K562 (cell line): ENCODE results near the gene SH3BP5L. TPM values are rescaled to one million over a fixed set of nuclear protein-coding genes. Genes with fewer than 3 reads are reported as not detected.

Experiments
- E2F8 ChIP-seq: fragments of 450-650 bp; IDR thresholded peaks from 2 replicates; pipeline ENCODE4 v1.7.1; 2018; ENCODE audit warnings: mild to moderate bottlenecking, low read depth; ENCODE audit not compliant: partially characterized antibody
- FIP1L1 ChIP-seq: fragments of 200-400 bp; formaldehyde crosslinking; IDR thresholded peaks from 2 replicates; pipeline ENCODE4 v1.6.1; 2018; ENCODE audit warnings: mild to moderate bottlenecking, low read depth, low read length; ENCODE audit not compliant: poor library complexity, severe bottlenecking
- KAT7 ChIP-seq: sonication (generic); formaldehyde crosslinking; IDR thresholded peaks from 2 replicates; pipeline ENCODE4 v1.8.0; 2022; ENCODE audit warnings: missing genetic modification reagents, mild to moderate bottlenecking, borderline replicate concordance
- PATZ1 ChIP-seq: fragments of 250-450 bp; sonication (Bioruptor Pico); IDR thresholded peaks from 2 replicates; pipeline ENCODE4 v1.5.0; 2020; ENCODE audit warnings: mild to moderate bottlenecking, borderline replicate concordance
- POLR2G ChIP-seq: fragments of 200-400 bp; formaldehyde crosslinking; IDR thresholded peaks from 2 replicates; pipeline ENCODE4 v1.6.1; 2017; ENCODE audit warnings: low read depth, mild to moderate bottlenecking, antibody characterized with exemption, low read length, moderate library complexity
- polyA plus RNA-seq, 8 experiments: library from polyadenylated mRNA; depleted of rRNA in 4 of 8; stranded (reverse) in 5 of 8; unstranded in 3 of 8; fragments of >200 nt; fragmentation: Nextera tagmentation in 2 of 8; fragmentation: Illumina TruSeq in 1 of 8; extraction: Ambion mirVana in 2 of 8; extraction: Trizol in 1 of 8; gene quantifications; 2 replicates each; pipeline versions ENCODE4 v1.2.1 to v1.2.3, GENCODE V29; 2011 to 2014; ENCODE audit warnings: inconsistent platforms in 1 of 8, missing spikeins in 1 of 8
- total RNA-seq, 7 experiments: library from RNA; depleted of rRNA in 6 of 7; stranded (reverse); fragments of >200 nt in 6 of 7; fragmentation: Illumina TruSeq in 2 of 7; extraction: Trizol in 2 of 7; gene quantifications; 2 replicates each; pipeline versions ENCODE4 v1.2.1 to v1.2.3, GENCODE V29; 2011 to 2021; ENCODE audit warnings: low replicate concordance in 1 of 7

Gene SH3BP5L
- total and polyA plus RNA-seq, 9 of the 15 experiments (the other 6 are each of a cell fraction or from before 2014, with no cell fraction given): 1.9 to 26.5 (median 15.8) TPM

- TF ChIP-seq E2F8 (peak; percentile 58), FIP1L1 (peak; percentile 85), KAT7 (CRISPR knock-in tag) (peak; percentile 90), POLR2G (peak; percentile 92), PATZ1 (peak; percentile 83; the same call in 1 of the 2 replicates)
Observed at GRCh38 chr1:248838357-248839167, 12.8 kb upstream of the SH3BP5L start (continued).
